GM19455 (cell line): ENCODE results near the gene ABCG1.

ENCODE experiments used
- ATAC-seq: cut with Tn5 transposase; IDR thresholded peaks from one replicate; pipeline ENCODE4 v1.9.1; 2021; ENCODE audit not compliant: unreplicated experiment

ABCG1 gene

GRCh38 chr21:42266971-42267556 lies 48.1 kb downstream of the ABCG1 start:
- ATAC-seq, result no peak

DNA sequence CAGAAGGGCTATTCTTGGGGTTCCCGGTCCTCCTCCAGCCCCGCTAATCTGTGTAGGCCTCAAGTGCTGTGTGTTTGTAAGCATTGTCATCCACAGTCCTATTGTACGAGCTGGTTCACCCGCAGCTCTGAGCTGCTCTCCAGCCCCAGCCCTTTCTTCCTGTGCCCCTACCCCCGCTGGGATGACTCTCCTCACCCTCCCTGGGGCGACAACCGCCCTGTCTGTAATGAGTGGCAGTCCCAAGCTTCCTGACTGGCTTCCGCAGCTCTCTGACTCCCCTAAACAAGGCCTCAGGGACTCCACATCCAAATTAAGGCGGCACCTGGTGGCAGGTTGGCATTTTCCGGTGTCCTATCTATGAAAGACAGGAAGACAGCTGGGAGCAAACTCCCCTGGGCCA lies 50.4 kb downstream of the ABCG1 start:
- ATAC-seq, result no peak

GRCh38 chr21:42271065-42271464 lies 52.1 kb downstream of the ABCG1 start:
- no peak for ATAC-seq

- ATAC-seq, result no peak
These were observed 53.4 kb downstream of the ABCG1 start for GRCh38 chr21:42272109-42272962.

DNA sequence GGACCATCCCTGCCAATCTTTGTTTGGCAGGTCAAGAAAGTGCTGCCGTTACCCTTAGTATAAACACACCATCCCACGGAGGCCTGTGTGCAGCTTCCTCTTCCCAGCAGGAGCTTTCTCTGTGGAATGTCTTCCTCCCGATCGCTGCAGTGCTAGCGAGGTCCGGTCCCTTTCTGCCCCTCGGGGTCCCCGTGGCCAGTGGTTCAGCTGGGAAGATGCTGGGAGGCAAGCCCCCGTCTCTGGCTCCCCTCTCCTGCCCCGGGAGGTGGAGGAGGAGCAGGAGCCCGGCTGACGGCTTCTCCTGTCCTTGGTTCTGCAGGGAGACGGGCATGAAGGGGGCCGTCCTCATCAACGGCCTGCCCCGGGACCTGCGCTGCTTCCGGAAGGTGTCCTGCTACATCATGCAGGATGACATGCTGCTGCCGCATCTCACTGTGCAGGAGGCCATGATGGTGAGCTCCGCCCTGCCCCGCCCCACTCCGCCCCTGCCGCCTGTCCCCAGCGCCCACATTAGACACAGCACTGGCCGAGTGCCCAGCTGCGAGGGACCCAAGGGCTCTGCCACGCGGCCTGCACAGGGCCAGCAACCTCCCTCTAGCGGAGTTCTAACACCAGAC lies 54.2 kb downstream of the ABCG1 start:
- ATAC-seq, result no peak

DNA sequence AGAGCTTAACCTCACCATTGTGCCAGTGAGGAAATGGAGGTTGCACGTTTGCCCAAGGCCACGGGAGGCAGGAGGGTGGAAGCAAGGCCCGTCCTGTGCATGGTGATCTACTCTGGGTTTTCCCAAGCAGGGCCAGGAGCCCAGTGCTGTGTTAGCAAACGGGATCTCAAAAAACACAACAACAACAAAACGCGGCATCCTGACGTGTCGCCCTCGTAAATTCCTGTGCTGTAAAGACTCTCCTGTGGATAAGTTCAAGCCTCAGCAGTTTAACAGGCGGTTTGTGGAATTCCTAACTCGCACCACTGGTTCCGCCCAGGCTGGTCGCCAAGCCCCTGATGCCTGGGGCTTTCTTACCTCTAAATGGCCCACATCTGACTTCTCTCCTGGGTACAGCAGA lies 57.1 kb downstream of the ABCG1 start:
- no peak for ATAC-seq

GRCh38 chr21:42276526-42277154 lies 57.7 kb downstream of the ABCG1 start:
- no peak for ATAC-seq

DNA sequence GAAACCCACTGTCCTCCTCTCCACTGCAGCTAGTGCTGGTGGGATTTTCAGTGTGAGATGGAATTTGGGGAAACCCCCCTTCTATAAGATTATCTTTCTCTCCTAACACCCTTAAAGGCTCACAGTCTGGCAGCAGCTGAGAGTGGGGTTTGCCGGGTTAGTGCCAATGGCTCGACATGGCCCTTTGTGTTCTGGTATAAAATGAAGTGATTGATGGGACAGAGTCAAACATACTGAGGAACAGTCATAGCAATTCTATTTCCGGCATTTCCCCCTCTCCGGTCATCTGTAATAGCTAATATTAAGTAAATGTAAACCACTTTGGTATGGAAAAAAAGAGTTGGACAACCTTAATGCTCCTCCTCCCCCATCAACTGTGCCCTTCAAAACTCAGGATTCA lies 58.7 kb downstream of the ABCG1 start:
- no peak for ATAC-seq

GRCh38 chr21:42278451-42279149 lies 59.7 kb downstream of the ABCG1 start:
- no peak for ATAC-seq

- no peak for ATAC-seq
These were observed 60.5 kb downstream of the ABCG1 start for GRCh38 chr21:42279341-42279871.

DNA sequence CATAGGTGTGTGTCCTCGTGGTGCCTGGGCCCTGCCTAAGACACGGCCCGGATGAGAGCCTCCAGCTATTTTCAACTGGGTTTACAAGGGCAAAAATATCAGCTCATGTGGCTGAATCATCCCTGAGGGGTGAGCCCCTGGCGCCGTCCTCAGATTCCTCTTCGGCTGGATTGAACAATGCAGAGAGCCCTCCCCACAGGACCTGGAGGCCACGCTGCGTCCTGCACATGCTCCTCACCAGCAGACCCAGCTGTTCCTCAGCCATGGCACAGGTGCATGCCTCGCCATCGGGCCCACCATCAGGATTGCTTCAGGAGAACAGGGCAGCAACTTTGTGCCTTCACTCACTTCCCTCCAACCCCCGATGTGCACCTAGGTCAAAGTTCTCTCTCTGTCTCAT lies 60.9 kb downstream of the ABCG1 start:
- ATAC-seq, result no peak

- ATAC-seq, result no peak
These were observed 61.6 kb downstream of the ABCG1 start for GRCh38 chr21:42280356-42281180.

DNA sequence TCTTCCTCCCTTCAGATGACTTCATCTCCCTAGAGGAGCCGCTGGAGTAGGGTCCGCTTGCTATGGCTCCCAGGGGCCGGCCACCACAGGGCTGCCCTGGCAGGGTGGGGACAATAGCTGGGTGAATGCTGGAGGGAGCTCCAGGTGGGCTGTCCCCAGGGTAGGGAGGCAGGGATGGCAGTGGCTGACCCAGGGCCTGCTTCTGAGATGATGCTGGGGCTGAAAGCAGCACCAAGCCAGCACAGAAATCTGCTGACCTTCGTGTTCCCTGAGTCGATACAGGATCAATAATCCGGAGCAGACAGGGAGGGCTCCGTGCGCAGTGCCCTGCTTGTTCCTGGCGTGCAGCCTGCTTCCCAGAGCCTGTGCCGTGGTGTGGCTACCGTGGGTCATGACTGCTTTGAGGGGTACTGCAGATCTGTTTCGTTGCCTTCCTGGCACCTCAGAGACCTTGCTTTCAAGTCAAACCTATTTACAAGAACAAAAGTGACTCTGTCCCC lies 62.3 kb downstream of the ABCG1 start:
- ATAC-seq, result no peak

DNA sequence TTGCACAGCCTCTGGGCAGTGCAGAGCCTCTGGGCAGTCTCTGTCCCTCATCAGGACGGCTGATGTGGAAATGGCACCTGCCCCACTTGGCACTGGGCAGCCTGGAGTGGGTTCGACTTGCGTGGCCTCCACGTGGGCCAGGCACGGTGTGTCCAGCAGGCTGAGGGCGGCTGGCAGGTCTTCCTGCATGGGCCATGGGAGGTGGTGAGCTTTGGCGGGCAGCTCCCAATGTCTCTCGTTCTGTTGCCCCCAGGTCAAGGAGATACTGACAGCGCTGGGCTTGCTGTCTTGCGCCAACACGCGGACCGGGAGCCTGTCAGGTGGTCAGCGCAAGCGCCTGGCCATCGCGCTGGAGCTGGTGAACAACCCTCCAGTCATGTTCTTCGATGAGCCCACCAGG lies 63.1 kb downstream of the ABCG1 start:
- no peak for ATAC-seq

- no peak for ATAC-seq
These were observed 63.8 kb downstream of the ABCG1 start for GRCh38 chr21:42282715-42283114.

DNA sequence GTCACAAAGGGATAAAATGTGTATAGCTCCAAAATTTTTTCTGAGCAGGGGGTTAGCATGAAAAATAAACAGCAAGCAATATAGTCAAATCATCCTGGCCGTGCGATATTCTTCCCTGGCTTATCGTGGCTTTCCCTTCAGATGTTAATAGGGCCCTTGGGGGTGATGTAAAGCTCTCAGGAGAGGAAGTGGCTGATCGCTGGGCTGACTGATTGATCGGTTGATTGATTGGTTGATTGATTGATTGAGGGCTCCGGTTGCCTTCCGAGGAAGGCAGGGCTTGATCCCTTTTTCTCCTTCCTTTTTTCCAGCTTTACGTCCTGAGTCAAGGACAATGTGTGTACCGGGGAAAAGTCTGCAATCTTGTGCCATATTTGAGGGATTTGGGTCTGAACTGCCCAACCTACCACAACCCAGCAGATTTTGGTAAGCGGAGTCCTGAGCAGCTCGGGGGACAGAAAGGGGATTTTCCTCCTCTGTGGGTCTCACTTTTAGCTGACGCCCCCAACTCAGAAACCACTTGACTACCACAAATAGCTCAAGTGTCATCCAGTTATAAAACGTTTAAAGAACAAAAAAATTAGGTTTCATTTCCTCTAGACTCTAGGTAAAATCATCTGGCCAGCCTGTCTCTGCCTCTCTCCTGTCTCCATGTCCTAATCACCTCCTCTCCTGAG lies 66.8 kb downstream of the ABCG1 start:
- ATAC-seq, result no peak

- ATAC-seq, result no peak
These were observed 67.5 kb downstream of the ABCG1 start for GRCh38 chr21:42286416-42286815.

GRCh38 chr21:42287193-42288083 lies 68.5 kb downstream of the ABCG1 start:
- no peak for ATAC-seq
